Astrocyte (in vitro differentiated cells and primary cell): ENCODE results near the gene BTBD3. TPM values are rescaled to one million over a fixed set of nuclear protein-coding genes. Genes with fewer than 3 reads are reported as not detected.
A peak's percentile ranks its signal among the peaks of the same experiment; 100 is the strongest.

Source experiments
- DNase-seq: peaks from one replicate; pipeline ENCODE4 v3.0.0-alpha.2; 2010; ENCODE audit warnings: low read depth
- FAIRE-seq: peaks from 2 replicates; lab custom pipeline; 2011; peaks lifted over from hg19 to GRCh38; lab: Jason Lieb, UNC
- H2AFZ ChIP-seq: 2 replicates; pipeline ENCODE4 v1.6.0; 2012; ENCODE audit warnings: low read depth, low read length, inconsistent platforms
- H3K27ac ChIP-seq: 2 replicates; pipeline ENCODE4 v1.5.1; 2011; ENCODE audit warnings: low read depth, low read length, inconsistent platforms
- H3K27me3 ChIP-seq: 2 replicates; pipeline ENCODE4 v1.6.0; 2011; ENCODE audit warnings: low read length, inconsistent platforms; ENCODE audit not compliant: insufficient read depth
- H3K36me3 ChIP-seq: 2 replicates; pipeline ENCODE4 v1.5.1; 2011; ENCODE audit warnings: low read length, inconsistent platforms; ENCODE audit not compliant: insufficient read depth
- H3K4me1 ChIP-seq: 2 replicates; pipeline ENCODE4 v1.5.1; 2011; ENCODE audit warnings: low read length, inconsistent platforms; ENCODE audit not compliant: insufficient read depth
- H3K4me2 ChIP-seq: 2 replicates; pipeline ENCODE4 v1.6.0; 2012; ENCODE audit warnings: low read length, inconsistent platforms
- H3K4me3 ChIP-seq: 2 replicates; pipeline ENCODE4 v1.5.1; 2011; ENCODE audit warnings: low read depth, mild to moderate bottlenecking, low read length, inconsistent platforms; ENCODE audit not compliant: insufficient read depth
- H3K79me2 ChIP-seq: 2 replicates; pipeline ENCODE4 v1.6.0; 2012; ENCODE audit warnings: mild to moderate bottlenecking, low read length, inconsistent platforms; ENCODE audit not compliant: insufficient read depth
- H3K9ac ChIP-seq: 2 replicates; pipeline ENCODE4 v1.6.0; 2012; ENCODE audit warnings: mild to moderate bottlenecking, low read length, inconsistent platforms
- H3K9me3 ChIP-seq: 2 replicates; pipeline ENCODE4 v1.5.1; 2012; ENCODE audit warnings: low read depth, mild to moderate bottlenecking, low read length, inconsistent platforms; ENCODE audit not compliant: insufficient read depth
- H4K20me1 ChIP-seq: 2 replicates; pipeline ENCODE4 v1.6.0; 2012; ENCODE audit warnings: low read length, inconsistent platforms; ENCODE audit not compliant: insufficient read depth
- H3K27ac Mint-ChIP-seq: one replicate; pipeline ENCODE4 v1.8.0; 2021; ENCODE audit warnings: mild to moderate bottlenecking, mixed read lengths; ENCODE audit not compliant: unreplicated experiment
- H3K27me3 Mint-ChIP-seq: one replicate; pipeline ENCODE4 v1.8.0; 2021; ENCODE audit warnings: low read depth, mixed read lengths; ENCODE audit not compliant: unreplicated experiment
- H3K36me3 Mint-ChIP-seq: one replicate; pipeline ENCODE4 v1.8.0; 2021; ENCODE audit warnings: low read depth, mixed read lengths; ENCODE audit not compliant: unreplicated experiment
- H3K4me1 Mint-ChIP-seq: one replicate; pipeline ENCODE4 v1.8.0; 2021; ENCODE audit warnings: low read depth, mixed read lengths; ENCODE audit not compliant: unreplicated experiment
- H3K4me3 Mint-ChIP-seq: one replicate; pipeline ENCODE4 v1.8.0; 2021; ENCODE audit warnings: mild to moderate bottlenecking, moderate library complexity, mixed read lengths; ENCODE audit not compliant: unreplicated experiment
- H3K9me3 Mint-ChIP-seq: one replicate; pipeline ENCODE4 v1.8.0; 2021; ENCODE audit warnings: mild to moderate bottlenecking, mixed read lengths; ENCODE audit not compliant: unreplicated experiment
- EZH2 ChIP-seq: IDR thresholded peaks from 2 replicates; pipeline ENCODE4 v1.6.1; 2012; ENCODE audit warnings: mild to moderate bottlenecking, low read length, inconsistent platforms; ENCODE audit not compliant: insufficient read depth
- total RNA-seq: library from RNA; stranded (reverse); gene quantifications from 2 replicates; pipeline ENCODE4 v1.2.1, GENCODE V29; 2021
- TF ChIP-seq, protein P1 (sequence below): IDR thresholded peaks from 2 replicates; pipeline ENCODE4 v1.5.1; 2011; ENCODE audit warnings: low read depth, mild to moderate bottlenecking, inconsistent platforms, low read length, moderate library complexity; ENCODE audit not compliant: insufficient read depth

BTBD3 gene
- total RNA-seq, 1 donor from 2014 or later = 35.9 TPM

DNA sequence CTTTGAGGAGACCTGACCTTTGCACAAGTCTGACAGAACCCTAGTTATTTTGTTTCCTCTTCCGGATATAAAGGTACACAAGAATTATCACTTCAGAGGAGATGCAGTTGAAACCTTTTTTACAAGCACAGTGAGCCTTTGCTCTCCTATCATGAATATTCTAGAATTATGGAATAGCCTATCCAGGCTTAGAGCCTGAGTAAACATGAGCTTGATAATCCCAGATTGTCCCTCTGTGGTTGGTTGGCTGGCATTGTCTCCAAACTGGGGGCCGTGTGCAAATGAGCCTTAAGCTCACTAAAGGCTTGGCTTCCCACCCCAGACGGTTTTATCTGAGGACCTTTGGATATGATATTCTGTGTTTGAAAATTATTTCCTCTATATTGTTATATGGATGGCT is 32.0 kb downstream of the BTBD3 start:
- Mint-ChIP-seq H3K36me3 (no peaks in the 10 kb centered on the region), H3K27ac (no peak overlapping the region), H3K4me1 (no peaks in the 10 kb centered on the region), H3K4me3 (no peak overlapping the region), H3K9me3 (peaks cover 4% of the 10 kb centered on the region), H3K27me3 (no peaks in the 10 kb centered on the region)
- Histone ChIP-seq H3K4me2 (no peak overlapping the region), H3K4me3 (no peak overlapping the region), H3K27me3 (no peaks in the 10 kb centered on the region), H3K4me1 (no peaks in the 10 kb centered on the region), H4K20me1 (no peaks in the 10 kb centered on the region), H3K9ac (no peak overlapping the region), H2AFZ (no peak overlapping the region), H3K27ac (no peak overlapping the region), H3K9me3 (peaks cover 3% of the 10 kb centered on the region), H3K36me3 (no peaks in the 10 kb centered on the region), H3K79me2 (no peaks in the 10 kb centered on the region)
- no peak for TF ChIP-seq EZH2
- TF ChIP-seq, protein P1, sequence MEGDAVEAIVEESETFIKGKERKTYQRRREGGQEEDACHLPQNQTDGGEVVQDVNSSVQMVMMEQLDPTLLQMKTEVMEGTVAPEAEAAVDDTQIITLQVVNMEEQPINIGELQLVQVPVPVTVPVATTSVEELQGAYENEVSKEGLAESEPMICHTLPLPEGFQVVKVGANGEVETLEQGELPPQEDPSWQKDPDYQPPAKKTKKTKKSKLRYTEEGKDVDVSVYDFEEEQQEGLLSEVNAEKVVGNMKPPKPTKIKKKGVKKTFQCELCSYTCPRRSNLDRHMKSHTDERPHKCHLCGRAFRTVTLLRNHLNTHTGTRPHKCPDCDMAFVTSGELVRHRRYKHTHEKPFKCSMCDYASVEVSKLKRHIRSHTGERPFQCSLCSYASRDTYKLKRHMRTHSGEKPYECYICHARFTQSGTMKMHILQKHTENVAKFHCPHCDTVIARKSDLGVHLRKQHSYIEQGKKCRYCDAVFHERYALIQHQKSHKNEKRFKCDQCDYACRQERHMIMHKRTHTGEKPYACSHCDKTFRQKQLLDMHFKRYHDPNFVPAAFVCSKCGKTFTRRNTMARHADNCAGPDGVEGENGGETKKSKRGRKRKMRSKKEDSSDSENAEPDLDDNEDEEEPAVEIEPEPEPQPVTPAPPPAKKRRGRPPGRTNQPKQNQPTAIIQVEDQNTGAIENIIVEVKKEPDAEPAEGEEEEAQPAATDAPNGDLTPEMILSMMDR = no peak
- FAIRE-seq (no peak), DNase-seq (no peak)

DNA sequence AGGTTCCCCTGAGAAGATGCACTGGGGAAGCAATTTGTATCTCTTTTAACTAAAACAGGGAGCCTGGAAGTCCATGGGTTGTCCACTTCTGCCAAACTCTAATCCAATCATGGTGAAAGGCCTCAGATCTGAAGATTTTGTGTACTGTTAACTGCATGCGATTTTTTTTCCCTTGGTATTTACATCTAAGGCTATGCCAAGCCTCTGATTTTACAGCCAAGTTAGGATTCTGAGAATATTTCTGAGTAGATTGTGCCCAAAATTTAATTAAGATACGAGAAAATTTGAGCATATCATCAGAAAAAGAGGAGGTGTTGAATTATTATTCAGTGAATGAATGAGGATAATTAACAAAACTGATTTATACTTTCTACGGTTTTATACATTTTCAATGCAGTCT is 34.0 kb downstream of the BTBD3 start:
- Mint-ChIP-seq H3K9me3 (peaks cover 7% of the 10 kb centered on the region), H3K4me1 (no peaks in the 10 kb centered on the region), H3K27ac (no peak overlapping the region), H3K36me3 (no peaks in the 10 kb centered on the region), H3K4me3 (no peak overlapping the region), H3K27me3 (no peaks in the 10 kb centered on the region)
- H3K79me2 ChIP-seq = no peaks in the 10 kb centered on the region
- peaks cover 3% of the 10 kb centered on the region for H3K9me3 ChIP-seq
- no peak for DNase-seq
- TF ChIP-seq EZH2 = no peak
- TF ChIP-seq, protein P1 = no peak
- no peak overlapping the region for H3K9ac ChIP-seq
- H3K4me2 ChIP-seq = no peak overlapping the region
- no peaks in the 10 kb centered on the region for H3K4me1 ChIP-seq
- no peak overlapping the region for H3K27ac ChIP-seq
- FAIRE-seq = no peak
- no peak overlapping the region for H2AFZ ChIP-seq
- H3K27me3 ChIP-seq = no peaks in the 10 kb centered on the region
- no peaks in the 10 kb centered on the region for H3K36me3 ChIP-seq
- no peaks in the 10 kb centered on the region for H4K20me1 ChIP-seq
- H3K4me3 ChIP-seq = no peak overlapping the region

DNA sequence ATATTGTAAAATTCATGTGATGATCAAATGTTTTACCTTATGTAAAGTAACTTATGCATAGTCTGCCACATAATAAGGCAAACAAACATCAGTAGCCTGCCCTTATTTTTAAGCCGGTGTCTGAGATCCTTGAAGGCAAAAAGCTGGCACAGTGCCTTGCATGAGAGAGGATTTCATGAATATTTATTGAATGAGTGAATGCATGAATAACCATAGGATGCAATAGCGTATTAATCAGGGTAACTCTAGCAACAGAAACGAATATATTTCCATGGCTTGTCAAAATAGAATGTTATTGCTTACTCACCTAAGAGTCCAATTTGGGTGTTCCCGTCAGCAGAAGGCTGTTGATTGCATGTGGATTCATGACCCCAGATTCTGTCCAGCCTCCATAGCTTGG is 34.9 kb downstream of the BTBD3 start:
- peaks cover 3% of the 10 kb centered on the region for H3K9me3 ChIP-seq
- no peak overlapping the region for H3K4me3 ChIP-seq
- Mint-ChIP-seq H3K4me1 (no peaks in the 10 kb centered on the region), H3K27me3 (no peaks in the 10 kb centered on the region), H3K36me3 (no peaks in the 10 kb centered on the region), H3K9me3 (peaks cover 7% of the 10 kb centered on the region), H3K4me3 (no peak overlapping the region), H3K27ac (no peak overlapping the region)
- DNase-seq (peak; percentile 20), FAIRE-seq (no peak)
- H2AFZ ChIP-seq = no peak overlapping the region
- no peaks in the 10 kb centered on the region for H3K4me1 ChIP-seq
- no peak overlapping the region for H3K4me2 ChIP-seq
- TF ChIP-seq EZH2 = no peak
- TF ChIP-seq, protein P1 = no peak
- H3K36me3 ChIP-seq = no peaks in the 10 kb centered on the region
- no peak overlapping the region for H3K9ac ChIP-seq
- no peaks in the 10 kb centered on the region for H4K20me1 ChIP-seq
- no peak overlapping the region for H3K27ac ChIP-seq
- no peaks in the 10 kb centered on the region for H3K79me2 ChIP-seq
- no peaks in the 10 kb centered on the region for H3K27me3 ChIP-seq
